ENCODE data around the gene UBQLN4.
A peak's percentile ranks its signal among the peaks of the same experiment; 100 is the strongest.

UBQLN4 gene

GRCh38 chr1:156001021-156001661, 52.5 kb downstream of the UBQLN4 start:
- H3K4me1 ChIP-seq (ENCODE audit: insufficient read depth, insufficient read length), result peaks cover 11% of the 10 kb centered on the region
- TF ChIP-seq YY1 (IDR thresholded peaks at IDR 0.05; ENCODE audit: insufficient read depth, insufficient read length) (no peak), SUZ12 (IDR thresholded peaks at IDR 0.05; ENCODE audit: extremely low read depth, insufficient read depth, insufficient read length) (no peak), ZNF274 (IDR thresholded peaks at IDR 0.05; ENCODE audit: low read depth, low read length) (no peak)
- no peak overlapping the region for H3K4me3 ChIP-seq (ENCODE audit: insufficient read length, low read depth)
- no peak for DNase-seq (ENCODE audit: low read depth, low spot score)
- no peaks in the 10 kb centered on the region for H3K27me3 ChIP-seq (ENCODE audit: insufficient read depth, insufficient read length)
- H3K36me3 ChIP-seq (ENCODE audit: insufficient read depth, insufficient read length, low read length), result no peaks in the 10 kb centered on the region
- H3K9me3 ChIP-seq (ENCODE audit: insufficient read depth, low read length), result no peaks in the 10 kb centered on the region
- no peak overlapping the region for H3K9ac ChIP-seq (ENCODE audit: insufficient read length, low read depth)

GRCh38 chr1:155999964-156000363, 53.6 kb downstream of the UBQLN4 start:
- no peak overlapping the region for H3K9ac ChIP-seq (ENCODE audit: insufficient read length, low read depth)
- TF ChIP-seq SUZ12 (IDR thresholded peaks at IDR 0.05; ENCODE audit: extremely low read depth, insufficient read depth, insufficient read length) (no peak), ZNF274 (IDR thresholded peaks at IDR 0.05; ENCODE audit: low read depth, low read length) (no peak), YY1 (IDR thresholded peaks at IDR 0.05; ENCODE audit: insufficient read depth, insufficient read length) (no peak)
- H3K36me3 ChIP-seq (ENCODE audit: insufficient read depth, insufficient read length, low read length), result no peaks in the 10 kb centered on the region
- peaks cover 11% of the 10 kb centered on the region for H3K4me1 ChIP-seq (ENCODE audit: insufficient read depth, insufficient read length)
- no peaks in the 10 kb centered on the region for H3K9me3 ChIP-seq (ENCODE audit: insufficient read depth, low read length)
- DNase-seq (ENCODE audit: low read depth, low spot score), result no peak
- no peak overlapping the region for H3K4me3 ChIP-seq (ENCODE audit: insufficient read length, low read depth)
- no peaks in the 10 kb centered on the region for H3K27me3 ChIP-seq (ENCODE audit: insufficient read depth, insufficient read length)

- H3K9me3 ChIP-seq (ENCODE audit: insufficient read depth, low read length), result no peaks in the 10 kb centered on the region
- TF ChIP-seq YY1 (IDR thresholded peaks at IDR 0.05; ENCODE audit: insufficient read depth, insufficient read length) (no peak), ZNF274 (IDR thresholded peaks at IDR 0.05; ENCODE audit: low read depth, low read length) (no peak), SUZ12 (IDR thresholded peaks at IDR 0.05; ENCODE audit: extremely low read depth, insufficient read depth, insufficient read length) (no peak)
- H3K4me3 ChIP-seq (ENCODE audit: insufficient read length, low read depth), result no peak overlapping the region
- no peak overlapping the region for H3K9ac ChIP-seq (ENCODE audit: insufficient read length, low read depth)
- no peaks in the 10 kb centered on the region for H3K27me3 ChIP-seq (ENCODE audit: insufficient read depth, insufficient read length)
- no peaks in the 10 kb centered on the region for H3K36me3 ChIP-seq (ENCODE audit: insufficient read depth, insufficient read length, low read length)
- H3K4me1 ChIP-seq (ENCODE audit: insufficient read depth, insufficient read length), result peaks cover 2% of the 10 kb centered on the region
- no peak for DNase-seq (ENCODE audit: low read depth, low spot score)
Measured at GRCh38 chr1:155996166-155996565, 57.4 kb downstream of the UBQLN4 start.

GRCh38 chr1:155993595-155993994, 60.0 kb downstream of the UBQLN4 start:
- no peak for TF ChIP-seq ZNF274 (IDR thresholded peaks at IDR 0.05; ENCODE audit: low read depth, low read length)
- no peak for TF ChIP-seq SUZ12 (IDR thresholded peaks at IDR 0.05; ENCODE audit: extremely low read depth, insufficient read depth, insufficient read length)

GRCh38 chr1:155990005-155990739, 63.4 kb downstream of the UBQLN4 start:
- H3K4me3 ChIP-seq (ENCODE audit: insufficient read length, low read depth), result no peak overlapping the region
- H3K9me3 ChIP-seq (ENCODE audit: insufficient read depth, low read length), result no peaks in the 10 kb centered on the region
- DNase-seq (ENCODE audit: low read depth, low spot score), result no peak
- H3K4me1 ChIP-seq (ENCODE audit: insufficient read depth, insufficient read length), result peaks cover 9% of the 10 kb centered on the region
- no peak overlapping the region for H3K9ac ChIP-seq (ENCODE audit: insufficient read length, low read depth)
- TF ChIP-seq SUZ12 (IDR thresholded peaks at IDR 0.05; ENCODE audit: extremely low read depth, insufficient read depth, insufficient read length), result no peak
- no peak for TF ChIP-seq ZNF274 (IDR thresholded peaks at IDR 0.05; ENCODE audit: low read depth, low read length)
- TF ChIP-seq YY1 (IDR thresholded peaks at IDR 0.05; ENCODE audit: insufficient read depth, insufficient read length), result no peak
- no peaks in the 10 kb centered on the region for H3K27me3 ChIP-seq (ENCODE audit: insufficient read depth, insufficient read length)
- no peaks in the 10 kb centered on the region for H3K36me3 ChIP-seq (ENCODE audit: insufficient read depth, insufficient read length, low read length)

More at GRCh38 chr1:155993595-155993994, 60.0 kb downstream of the UBQLN4 start:
- H3K9me3 ChIP-seq (ENCODE audit: insufficient read depth, low read length), result no peaks in the 10 kb centered on the region
- DNase-seq (ENCODE audit: low read depth, low spot score), result no peak
- H3K9ac ChIP-seq (ENCODE audit: insufficient read length, low read depth), result no peak overlapping the region
- no peak overlapping the region for H3K4me3 ChIP-seq (ENCODE audit: insufficient read length, low read depth)
- H3K4me1 ChIP-seq (ENCODE audit: insufficient read depth, insufficient read length), result peaks cover 7% of the 10 kb centered on the region
- H3K27me3 ChIP-seq (ENCODE audit: insufficient read depth, insufficient read length), result no peaks in the 10 kb centered on the region
- no peaks in the 10 kb centered on the region for H3K36me3 ChIP-seq (ENCODE audit: insufficient read depth, insufficient read length, low read length)

- Histone ChIP-seq H3K9me3 (ENCODE audit: insufficient read depth, low read length) (no peaks in the 10 kb centered on the region), H3K36me3 (ENCODE audit: insufficient read depth, insufficient read length, low read length) (no peaks in the 10 kb centered on the region), H3K9ac (ENCODE audit: insufficient read length, low read depth) (no peak overlapping the region), H3K4me1 (ENCODE audit: insufficient read depth, insufficient read length) (peaks cover 7% of the 10 kb centered on the region), H3K4me3 (ENCODE audit: insufficient read length, low read depth) (no peak overlapping the region), H3K27me3 (ENCODE audit: insufficient read depth, insufficient read length) (no peaks in the 10 kb centered on the region)
- peak; percentile 66 for DNase-seq (ENCODE audit: low read depth, low spot score)
- TF ChIP-seq ZNF274 (IDR thresholded peaks at IDR 0.05; ENCODE audit: low read depth, low read length), result no peak
- TF ChIP-seq YY1 (IDR thresholded peaks at IDR 0.05; ENCODE audit: insufficient read depth, insufficient read length), result no peak
- no peak for TF ChIP-seq SUZ12 (IDR thresholded peaks at IDR 0.05; ENCODE audit: extremely low read depth, insufficient read depth, insufficient read length)
Measured at GRCh38 chr1:155989242-155990004, 64.2 kb downstream of the UBQLN4 start.

Data from NT2/D1 (cell line).